Right atrium auricular region (tissue), 2 donors: ENCODE measurements around the gene NEDD4L. TPM values are rescaled to one million over a fixed set of nuclear protein-coding genes. Genes with fewer than 3 reads are reported as not detected.

Experiments
- DNase-seq: peaks from one replicate; pipeline ENCODE4 v3.0.0-alpha.2; 2019; ENCODE audit warnings: low spot score
- H3K27ac ChIP-seq, 2 donors: fragments of 200-600 bp; sonication (generic); 1 replicate in 1 of 2; 2 replicates in 1 of 2; pipeline ENCODE4 v1.5.1; 2016 to 2019
- H3K27me3 ChIP-seq, 2 donors: fragments of 200-600 bp; sonication (generic); one replicate each; pipeline versions ENCODE4 v1.5.1 to v1.6.0; 2017 to 2019
- H3K36me3 ChIP-seq: fragments of 200-600 bp; sonication (generic); one replicate; pipeline ENCODE4 v1.5.1; 2016
- H3K4me1 ChIP-seq, 2 donors: fragments of 200-600 bp; sonication (generic); one replicate each; pipeline versions ENCODE4 v1.5.1 to v1.6.0; 2017 to 2019
- H3K4me3 ChIP-seq, 2 donors: fragments of 200-600 bp; sonication (generic); 1 replicate in 1 of 2; 2 replicates in 1 of 2; pipeline ENCODE4 v1.5.1; 2017 to 2019; ENCODE audit warnings: mild to moderate bottlenecking in 1 of 2, moderate library complexity in 1 of 2
- H3K9me3 ChIP-seq, 2 donors: fragments of 200-600 bp; sonication (generic); one replicate each; pipeline ENCODE4 v1.5.1; 2019
- total RNA-seq, 2 donors: library from RNA; depleted of rRNA; stranded (reverse); fragments of >200 nt; gene quantifications; one replicate each; pipeline ENCODE4 v1.1.0, GENCODE V29; 2016
- TF ChIP-seq, protein P1 (sequence below), 2 donors: fragments of 200-600 bp; sonication (generic); IDR thresholded peaks; one replicate each; pipeline ENCODE4 v1.5.1; 2019; ENCODE audit warnings: antibody characterized with exemption in 2 of 2

NEDD4L gene
- total RNA-seq, 2 donors from 2014 or later: 45.0 to 68.0 TPM

DNA sequence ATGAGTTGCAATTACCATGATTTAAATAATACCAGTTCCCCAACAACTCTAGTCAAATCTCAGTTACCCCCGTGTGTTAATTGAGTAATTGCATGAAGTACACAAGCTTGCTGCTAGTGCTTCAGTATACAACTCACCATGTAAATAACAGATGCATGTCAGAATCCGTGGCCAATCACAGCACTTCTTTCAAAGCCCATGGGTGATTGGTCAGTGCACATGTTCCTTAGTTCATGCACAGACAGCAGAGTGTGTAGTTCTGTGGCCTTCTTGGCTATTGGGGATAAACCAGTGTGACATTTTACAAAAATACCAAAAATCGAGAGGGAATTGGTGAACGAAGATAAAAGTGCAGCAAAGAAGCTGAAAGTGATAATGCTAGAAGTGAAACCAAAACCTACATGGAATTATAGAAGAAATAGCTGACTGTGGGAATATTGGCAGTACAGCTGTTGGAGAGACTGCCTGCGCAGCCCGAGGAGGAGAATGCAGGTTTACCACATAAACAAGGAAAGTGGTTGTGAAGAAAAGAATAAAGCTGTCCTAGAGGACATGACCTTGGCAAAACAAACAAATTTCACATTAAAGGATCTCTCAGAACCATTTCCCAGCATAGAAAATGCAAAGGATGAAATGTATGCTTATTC, 59.4 kb downstream of the NEDD4L start:
- TF ChIP-seq, protein P1, sequence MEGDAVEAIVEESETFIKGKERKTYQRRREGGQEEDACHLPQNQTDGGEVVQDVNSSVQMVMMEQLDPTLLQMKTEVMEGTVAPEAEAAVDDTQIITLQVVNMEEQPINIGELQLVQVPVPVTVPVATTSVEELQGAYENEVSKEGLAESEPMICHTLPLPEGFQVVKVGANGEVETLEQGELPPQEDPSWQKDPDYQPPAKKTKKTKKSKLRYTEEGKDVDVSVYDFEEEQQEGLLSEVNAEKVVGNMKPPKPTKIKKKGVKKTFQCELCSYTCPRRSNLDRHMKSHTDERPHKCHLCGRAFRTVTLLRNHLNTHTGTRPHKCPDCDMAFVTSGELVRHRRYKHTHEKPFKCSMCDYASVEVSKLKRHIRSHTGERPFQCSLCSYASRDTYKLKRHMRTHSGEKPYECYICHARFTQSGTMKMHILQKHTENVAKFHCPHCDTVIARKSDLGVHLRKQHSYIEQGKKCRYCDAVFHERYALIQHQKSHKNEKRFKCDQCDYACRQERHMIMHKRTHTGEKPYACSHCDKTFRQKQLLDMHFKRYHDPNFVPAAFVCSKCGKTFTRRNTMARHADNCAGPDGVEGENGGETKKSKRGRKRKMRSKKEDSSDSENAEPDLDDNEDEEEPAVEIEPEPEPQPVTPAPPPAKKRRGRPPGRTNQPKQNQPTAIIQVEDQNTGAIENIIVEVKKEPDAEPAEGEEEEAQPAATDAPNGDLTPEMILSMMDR (IDR thresholded peaks at IDR 0.05): no peak
- H3K9me3 ChIP-seq: no peaks in the 10 kb centered on the region
- DNase-seq: no peak
- no peak overlapping the region for H3K4me3 ChIP-seq
- no peaks in the 10 kb centered on the region for H3K36me3 ChIP-seq
- peaks cover 0 to 10% of the 10 kb centered on the region in 2 donors for H3K4me1 ChIP-seq
- H3K27me3 ChIP-seq: no peaks in the 10 kb centered on the region
- H3K27ac ChIP-seq: no peak overlapping the region

DNA sequence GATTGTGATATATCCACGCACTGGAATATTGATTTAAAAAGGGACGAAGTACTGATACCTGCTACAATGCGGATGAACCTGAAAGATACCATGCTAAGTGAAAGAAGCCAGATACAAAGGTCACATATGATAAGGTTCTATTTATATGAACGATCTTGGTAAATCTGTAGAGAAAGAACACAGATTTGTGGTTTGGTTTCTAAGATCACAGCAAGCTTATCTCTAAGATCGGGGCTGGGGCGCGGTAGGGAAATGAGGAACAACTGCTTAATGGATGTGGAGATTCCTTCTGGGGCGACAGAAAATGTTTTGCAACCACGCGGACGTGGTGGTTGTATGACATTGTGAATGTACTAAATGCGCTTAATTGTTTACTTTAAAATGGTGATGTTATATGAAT, 60.1 kb downstream of the NEDD4L start:
- no peak overlapping the region for H3K27ac ChIP-seq
- no peaks in the 10 kb centered on the region for H3K9me3 ChIP-seq
- DNase-seq: no peak
- H3K36me3 ChIP-seq: no peaks in the 10 kb centered on the region
- no peak overlapping the region for H3K4me3 ChIP-seq
- H3K27me3 ChIP-seq: no peaks in the 10 kb centered on the region
- TF ChIP-seq, protein P1 (IDR thresholded peaks at IDR 0.05): no peak
- H3K4me1 ChIP-seq: peaks cover 0 to 10% of the 10 kb centered on the region in 2 donors

DNA sequence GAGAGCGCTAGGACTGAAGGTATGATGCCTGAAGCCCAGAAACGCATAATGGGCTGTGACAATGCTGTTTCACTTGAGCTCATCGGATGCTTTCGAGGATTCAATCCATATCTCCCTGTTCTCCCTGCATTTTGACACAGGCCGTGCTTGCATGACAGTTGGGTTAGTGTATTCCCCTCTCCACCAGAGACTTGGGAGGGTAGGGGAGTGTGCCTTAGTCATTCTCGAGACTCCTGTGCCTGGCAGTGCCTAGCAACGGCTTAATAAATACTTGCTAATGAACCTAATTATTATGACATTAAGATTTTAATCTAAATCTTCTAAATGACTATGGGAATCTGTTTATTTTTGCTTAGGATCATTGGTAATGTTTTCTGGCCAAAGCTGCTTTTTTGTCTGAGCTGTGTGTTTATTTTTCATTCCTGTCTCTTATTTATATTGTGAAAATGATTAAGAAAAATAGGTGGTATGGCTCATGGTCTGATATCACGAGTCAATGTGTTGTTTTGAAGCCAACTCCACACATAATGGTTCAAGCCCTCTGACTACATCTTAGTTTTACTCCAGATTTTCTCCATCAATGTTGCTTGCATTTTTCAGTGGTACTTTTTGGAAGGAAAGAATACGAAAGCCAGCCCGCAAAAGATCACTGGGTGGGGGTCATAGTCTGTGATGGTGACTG, 61.3 kb downstream of the NEDD4L start:
- H3K27ac ChIP-seq: peak overlapping the region in 1 of 2 donors; percentile 37
- no peak for DNase-seq

DNA sequence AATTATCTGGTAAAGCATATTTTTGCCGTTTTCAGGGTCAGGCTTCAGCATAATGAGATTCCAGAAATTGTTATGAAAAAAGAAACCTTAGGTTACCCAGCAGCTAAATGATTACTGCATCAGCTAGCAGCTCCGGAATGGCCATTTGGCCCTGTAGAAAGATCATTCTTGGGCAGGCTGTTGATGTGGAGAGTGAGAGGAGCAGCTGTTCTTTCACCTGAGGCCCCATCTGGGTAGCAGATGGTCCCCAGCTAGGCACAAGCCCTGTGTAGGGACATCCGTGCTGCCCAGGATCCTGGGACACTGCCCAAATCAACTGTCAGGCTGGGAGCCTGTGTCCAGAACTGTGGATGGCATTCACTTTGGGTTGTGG, 61.8 kb downstream of the NEDD4L start:
- H3K27me3 ChIP-seq: no peaks in the 10 kb centered on the region
- H3K4me1 ChIP-seq: peaks cover 0 to 10% of the 10 kb centered on the region in 2 donors
- H3K36me3 ChIP-seq: no peaks in the 10 kb centered on the region
- H3K27ac ChIP-seq: peak overlapping the region in 1 of 2 donors; percentile 37
- DNase-seq: no peak
- TF ChIP-seq, protein P1 (IDR thresholded peaks at IDR 0.05): no peak
- no peak overlapping the region for H3K4me3 ChIP-seq
- no peaks in the 10 kb centered on the region for H3K9me3 ChIP-seq

More for the DNA sequence above, 61.3 kb downstream of the NEDD4L start:
- no peaks in the 10 kb centered on the region for H3K27me3 ChIP-seq
- H3K4me1 ChIP-seq: peaks cover 0 to 10% of the 10 kb centered on the region in 2 donors
- no peaks in the 10 kb centered on the region for H3K9me3 ChIP-seq
- TF ChIP-seq, protein P1 (IDR thresholded peaks at IDR 0.05): no peak
- H3K4me3 ChIP-seq: no peak overlapping the region
- no peaks in the 10 kb centered on the region for H3K36me3 ChIP-seq

DNA sequence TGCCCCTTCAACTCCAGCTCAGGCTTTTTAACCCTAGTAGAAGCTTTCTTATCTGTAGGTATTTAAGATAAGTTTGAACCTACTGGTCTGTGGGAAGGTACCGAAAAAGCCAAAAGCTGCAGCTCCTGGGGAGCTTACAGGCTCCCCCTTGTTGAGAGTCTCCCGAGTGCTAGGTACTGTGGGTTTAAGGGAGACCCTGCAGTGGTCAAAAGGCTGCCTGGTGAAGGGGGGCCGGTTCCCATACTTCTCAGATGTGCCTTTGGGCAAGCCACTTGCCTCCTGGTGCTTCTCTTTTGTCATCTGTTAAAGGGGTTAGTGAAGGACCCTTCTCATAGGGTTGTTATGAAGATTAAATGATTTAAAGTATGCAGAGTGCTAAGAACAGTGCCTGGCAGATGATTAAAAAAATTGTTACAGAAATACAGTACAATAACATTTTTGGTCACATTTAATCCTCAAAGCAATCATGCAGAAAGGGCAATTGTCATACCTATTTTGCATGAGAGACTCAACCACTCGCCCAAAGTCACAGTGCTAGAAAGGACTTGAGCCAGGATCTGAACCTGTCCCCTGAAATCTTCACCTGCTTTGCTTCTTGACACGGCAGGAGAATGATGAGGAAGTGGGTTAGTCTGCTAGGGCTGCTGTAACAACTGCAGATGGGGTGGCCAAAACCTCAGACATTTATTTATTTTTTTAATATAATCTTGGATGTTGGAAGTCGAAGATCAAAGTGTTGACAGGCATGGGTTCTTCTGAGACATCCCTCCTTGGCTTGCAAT, 62.5 kb downstream of the NEDD4L start:
- TF ChIP-seq, protein P1 (IDR thresholded peaks at IDR 0.05): no peak
- no peaks in the 10 kb centered on the region for H3K9me3 ChIP-seq
- no peaks in the 10 kb centered on the region for H3K27me3 ChIP-seq
- no peaks in the 10 kb centered on the region for H3K36me3 ChIP-seq
- no peak overlapping the region for H3K4me3 ChIP-seq
- DNase-seq: no peak
- no peak overlapping the region for H3K27ac ChIP-seq
- H3K4me1 ChIP-seq: peaks cover 0 to 10% of the 10 kb centered on the region in 2 donors
